OCI-LY3 (cell line): ENCODE results near the gene SAV1.
"Not testable (repeated sequence)": the region's sequence is repeated elsewhere in the genome, so short reads cannot be mapped to it uniquely, and the experiment has no call there.

Experiments used
- CTCF ChIP-seq: fragments of 200-600, 300-600 bp; sonication (generic); IDR thresholded peaks from 2 replicates; pipeline ENCODE4 v1.5.1; 2014; ENCODE audit warnings: antibody characterized with exemption, low read length, low read depth
- EZH2phosphoT487 ChIP-seq: fragments of 200-600 bp; shearing (Covaris generic); IDR thresholded peaks from 2 replicates; pipeline ENCODE4 v1.6.1; 2018; ENCODE audit warnings: antibody characterized with exemption, mixed run types, low read depth

GRCh38 chr14:50624947-50625346 is 43.2 kb downstream of the SAV1 start:
- not testable (repeated sequence) for TF ChIP-seq CTCF, EZH2phosphoT487
